DOHH2 (cell line): ENCODE results near the gene ZC3H7A.

ENCODE experiments used
- CTCF ChIP-seq: fragments of 200-600 bp; sonication (generic); IDR thresholded peaks from one replicate; pipeline ENCODE4 v1.5.1; 2014; ENCODE audit warnings: antibody characterized with exemption, mild to moderate bottlenecking, low read depth, low read length; ENCODE audit not compliant: poor library complexity, severe bottlenecking
- EZH2phosphoT487 ChIP-seq: fragments of 200-600 bp; sonication (generic); IDR thresholded peaks from 2 replicates; pipeline ENCODE4 v1.6.1; 2017; ENCODE audit warnings: borderline replicate concordance, mild to moderate bottlenecking, antibody characterized with exemption, low read length, moderate library complexity, mixed read lengths

- TF ChIP-seq CTCF, result no peak
- TF ChIP-seq EZH2phosphoT487, result no peak
Observed at GRCh38 chr16:11740567-11740966, 56.5 kb downstream of the ZC3H7A start.
